Aorta (tissue), 5 donors: ENCODE data around the gene LHX3. TPM values are rescaled to one million over a fixed set of nuclear protein-coding genes. Genes with fewer than 3 reads are reported as not detected.

Experiments used
- ATAC-seq: fragments of 200-7000 bp; cut with Tn5 transposase; one replicate; pipeline ENCODE4 v1.9.1; 2022; ENCODE audit warnings: moderate library complexity; ENCODE audit not compliant: low FRiP score
- DNase-seq, 2 donors: peaks; one replicate each; pipeline ENCODE4 v3.0.0-alpha.2; 2020
- H3K27ac ChIP-seq, 2 donors: one replicate each; pipeline ENCODE4 v1.5.1; 2013; ENCODE audit warnings: low read length in 2 of 2, mild to moderate bottlenecking in 2 of 2, moderate library complexity in 2 of 2, control low read depth in 1 of 2, inconsistent platforms in 1 of 2, low read depth in 1 of 2
- H3K27me3 ChIP-seq, 2 donors: one replicate each; pipeline ENCODE4 v1.6.1; 2013; ENCODE audit warnings: control low read depth in 1 of 2, low read length in 1 of 2, mild to moderate bottlenecking in 1 of 2, moderate library complexity in 1 of 2; ENCODE audit not compliant: insufficient read depth in 2 of 2, control insufficient read depth in 1 of 2
- H3K36me3 ChIP-seq, 2 donors: one replicate each; pipeline ENCODE4 v1.6.1; 2013; ENCODE audit warnings: control low read depth in 1 of 2, low read length in 1 of 2, mild to moderate bottlenecking in 1 of 2; ENCODE audit not compliant: insufficient read depth in 2 of 2, control insufficient read depth in 1 of 2
- H3K4me1 ChIP-seq, 2 donors: one replicate each; pipeline ENCODE4 v1.6.1; 2013; ENCODE audit warnings: low read length in 2 of 2, control low read depth in 1 of 2, mild to moderate bottlenecking in 1 of 2, moderate library complexity in 1 of 2; ENCODE audit not compliant: insufficient read depth in 2 of 2, control insufficient read depth in 1 of 2
- H3K4me3 ChIP-seq, 2 donors: one replicate each; pipeline ENCODE4 v1.5.1; 2013; ENCODE audit warnings: low read length in 2 of 2, control low read depth in 1 of 2, mild to moderate bottlenecking in 1 of 2
- H3K9me3 ChIP-seq: one replicate; pipeline ENCODE4 v1.6.1; 2013; ENCODE audit warnings: mild to moderate bottlenecking, low read length; ENCODE audit not compliant: control insufficient read depth
- WGBS, 2 donors: extraction: QIAGEN DNeasy Blood & Tissue Kit; methylation state at CpG; one replicate each; pipeline ENCODE4 v1.1.7; 2013; 5-methylcytosine and 5-hydroxymethylcytosine counted together
- intact Hi-C, 2 donors: fragments of 100-400 bp; cut with DNase I; formaldehyde crosslinking; loops; one replicate each; pipeline versions ENCODE4 v1.14.2 to v1.15.0; 2022
- polyA plus RNA-seq, 2 donors: library from polyadenylated mRNA; stranded (reverse); fragments of 200-250 nt; gene quantifications; one replicate each; pipeline ENCODE4 v1.2.3, GENCODE V29; 2013
- total RNA-seq, 2 donors: library from RNA; stranded (reverse); fragmentation: NEBNext Ultra II Directional; extraction: Animal tissue kit (Norgen Biotek cat#: 25700); gene quantifications; one replicate each; pipeline ENCODE4 v1.2.1, GENCODE V29; 2021
- donor health status: healthy with polysubstance abuse.
- donor health status: Bipolar disorder and iron deficiency.
- donor health status: DM: no; HTN: no; CAD: no.
- donor health status: DM: no; HTN: no; CAD: no.
- donor health status: DM: yes; HTN: yes; CAD: no.

Gene LHX3
- total and polyA plus RNA-seq, 4 donors = not detected

GRCh38 chr9:136208675-136209074 lies 3.7 kb upstream of the LHX3 start:
- 90 to 92% methylated on average over 17 of the region's 17 CpGs for WGBS, 2 donors
- no peak for ATAC-seq
- no peak overlapping the region for H3K27ac ChIP-seq

GRCh38 chr9:136207616-136208015 lies 2.7 kb upstream of the LHX3 start:
- 88 to 94% methylated on average over 9 of the region's 9 CpGs for WGBS, 2 donors
- ATAC-seq (no peak), DNase-seq (no peak)
- H3K27me3 ChIP-seq = no peaks in the 10 kb centered on the region
- intact Hi-C loops = no loop called here
- H3K4me3 ChIP-seq = no peak overlapping the region
- no peaks in the 10 kb centered on the region for H3K36me3 ChIP-seq
- no peaks in the 10 kb centered on the region for H3K4me1 ChIP-seq
- no peak overlapping the region for H3K27ac ChIP-seq
- H3K9me3 ChIP-seq = no peaks in the 10 kb centered on the region

More at GRCh38 chr9:136208675-136209074, 3.7 kb upstream of the LHX3 start:
- no peak for DNase-seq
- H3K27me3 ChIP-seq = no peaks in the 10 kb centered on the region
- no peaks in the 10 kb centered on the region for H3K36me3 ChIP-seq
- H3K4me1 ChIP-seq = no peaks in the 10 kb centered on the region
- H3K4me3 ChIP-seq = no peak overlapping the region
- intact Hi-C loops = no loop called here
- H3K9me3 ChIP-seq = peaks cover under 1% of the 10 kb centered on the region

DNA sequence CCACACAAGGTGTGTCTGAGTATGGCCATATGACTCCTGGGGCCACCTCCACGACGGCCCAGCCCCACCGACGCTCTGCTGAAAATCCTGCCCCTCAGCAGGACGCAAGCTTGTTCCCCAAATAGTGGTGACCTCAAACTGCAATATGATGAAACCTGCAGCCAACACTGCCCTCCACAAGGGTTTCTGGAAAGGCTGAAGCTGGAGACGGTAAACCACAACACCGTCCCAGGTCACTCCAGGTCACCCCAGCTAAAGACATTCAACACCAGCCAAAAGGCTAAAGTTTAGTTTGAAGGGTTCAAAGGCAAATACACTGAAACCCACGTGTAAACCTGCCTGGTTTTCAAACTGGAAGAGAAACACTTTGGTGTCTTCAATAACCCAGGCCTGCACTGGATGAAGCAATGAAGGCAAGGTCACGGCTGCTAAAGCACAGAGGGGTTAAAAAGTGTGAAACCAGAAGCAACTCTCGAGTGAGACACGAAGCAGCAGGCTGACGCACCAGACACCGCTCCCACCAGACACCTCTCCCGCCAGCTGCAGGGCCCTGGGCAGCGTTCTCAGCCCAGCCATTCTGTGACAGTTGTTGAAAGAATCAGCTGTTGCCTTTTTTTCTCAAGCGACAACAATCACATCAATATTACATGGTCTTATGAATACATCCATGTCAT lies 1.8 kb upstream of the LHX3 start:
- H3K9me3 ChIP-seq = no peaks in the 10 kb centered on the region
- no peak for DNase-seq
- no peaks in the 10 kb centered on the region for H3K27me3 ChIP-seq
- no peaks in the 10 kb centered on the region for H3K4me1 ChIP-seq
- ATAC-seq = no peak
- no peak overlapping the region for H3K27ac ChIP-seq
- no peaks in the 10 kb centered on the region for H3K36me3 ChIP-seq
- H3K4me3 ChIP-seq = no peak overlapping the region
- intact Hi-C loops = no loop called here
- WGBS, 2 donors = 87 to 89% methylated on average over 16 of the region's 16 CpGs

- DNase-seq (no peak), ATAC-seq (no peak)
- H3K4me1 ChIP-seq = no peaks in the 10 kb centered on the region
- no peaks in the 10 kb centered on the region for H3K9me3 ChIP-seq
- no peaks in the 10 kb centered on the region for H3K27me3 ChIP-seq
- H3K36me3 ChIP-seq = no peaks in the 10 kb centered on the region
- 84 to 85% methylated on average over 5 of the region's 5 CpGs for WGBS, 2 donors
- no peak overlapping the region for H3K4me3 ChIP-seq
- intact Hi-C loops = no loop called here
- no peak overlapping the region for H3K27ac ChIP-seq
Measured at GRCh38 chr9:136205707-136205992, 722 bp upstream of the LHX3 start.

GRCh38 chr9:136204145-136204805 lies 653 bp downstream of the LHX3 start:
- 42 to 50% methylated on average over 25 of the region's 25 CpGs for WGBS, 2 donors
- no peaks in the 10 kb centered on the region for H3K4me1 ChIP-seq
- DNase-seq = no peak
- no peaks in the 10 kb centered on the region for H3K36me3 ChIP-seq
- no peak for ATAC-seq
- intact Hi-C loops = no loop called here
- no peaks in the 10 kb centered on the region for H3K27me3 ChIP-seq
- H3K27ac ChIP-seq = no peak overlapping the region
- no peaks in the 10 kb centered on the region for H3K9me3 ChIP-seq
- H3K4me3 ChIP-seq = no peak overlapping the region

DNA sequence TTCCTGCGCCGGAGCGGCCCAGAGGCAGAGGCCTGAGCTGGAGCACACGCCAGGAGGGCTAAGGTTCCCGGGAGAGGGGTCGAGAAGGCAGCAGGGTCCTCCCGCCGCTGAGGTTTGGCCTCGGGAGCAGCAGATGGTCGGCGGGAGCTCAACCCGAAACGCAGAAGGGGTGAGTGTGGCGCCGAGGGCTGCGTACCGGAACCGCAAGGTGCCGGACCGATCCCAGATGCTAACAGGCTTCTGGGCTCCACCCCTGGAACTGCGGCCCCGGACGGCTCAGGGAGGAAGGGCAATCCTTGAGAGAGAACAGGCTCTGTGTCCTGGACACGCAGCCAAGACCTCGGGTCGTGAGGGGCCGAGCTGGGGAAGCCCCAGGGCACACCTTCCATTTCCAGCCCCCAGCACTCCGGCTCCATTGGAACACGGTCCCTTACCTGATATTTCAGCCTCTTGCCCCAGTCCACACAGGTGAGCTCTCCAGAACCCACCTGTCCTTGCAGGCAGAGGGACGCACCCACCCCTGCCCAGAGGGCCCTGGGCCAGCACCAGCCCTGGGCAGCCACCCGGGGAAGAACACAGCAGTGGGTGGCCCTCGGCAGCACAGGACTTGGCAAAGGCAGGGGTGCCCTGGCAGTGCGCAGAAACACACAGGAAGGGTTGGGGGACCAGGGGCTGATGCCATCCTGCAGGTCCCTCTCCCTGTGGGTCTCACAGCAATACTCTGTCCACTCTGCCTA lies 1.4 kb downstream of the LHX3 start:
- Histone ChIP-seq H3K27ac (no peak overlapping the region), H3K36me3 (no peaks in the 10 kb centered on the region), H3K4me1 (no peaks in the 10 kb centered on the region), H3K9me3 (no peaks in the 10 kb centered on the region), H3K4me3 (no peak overlapping the region), H3K27me3 (no peaks in the 10 kb centered on the region)
- WGBS, 2 donors = 14 to 19% methylated on average over 25 to 33 of the region's 33 CpGs
- intact Hi-C loops = no loop called here
- no peak for DNase-seq
- no peak for ATAC-seq

DNA sequence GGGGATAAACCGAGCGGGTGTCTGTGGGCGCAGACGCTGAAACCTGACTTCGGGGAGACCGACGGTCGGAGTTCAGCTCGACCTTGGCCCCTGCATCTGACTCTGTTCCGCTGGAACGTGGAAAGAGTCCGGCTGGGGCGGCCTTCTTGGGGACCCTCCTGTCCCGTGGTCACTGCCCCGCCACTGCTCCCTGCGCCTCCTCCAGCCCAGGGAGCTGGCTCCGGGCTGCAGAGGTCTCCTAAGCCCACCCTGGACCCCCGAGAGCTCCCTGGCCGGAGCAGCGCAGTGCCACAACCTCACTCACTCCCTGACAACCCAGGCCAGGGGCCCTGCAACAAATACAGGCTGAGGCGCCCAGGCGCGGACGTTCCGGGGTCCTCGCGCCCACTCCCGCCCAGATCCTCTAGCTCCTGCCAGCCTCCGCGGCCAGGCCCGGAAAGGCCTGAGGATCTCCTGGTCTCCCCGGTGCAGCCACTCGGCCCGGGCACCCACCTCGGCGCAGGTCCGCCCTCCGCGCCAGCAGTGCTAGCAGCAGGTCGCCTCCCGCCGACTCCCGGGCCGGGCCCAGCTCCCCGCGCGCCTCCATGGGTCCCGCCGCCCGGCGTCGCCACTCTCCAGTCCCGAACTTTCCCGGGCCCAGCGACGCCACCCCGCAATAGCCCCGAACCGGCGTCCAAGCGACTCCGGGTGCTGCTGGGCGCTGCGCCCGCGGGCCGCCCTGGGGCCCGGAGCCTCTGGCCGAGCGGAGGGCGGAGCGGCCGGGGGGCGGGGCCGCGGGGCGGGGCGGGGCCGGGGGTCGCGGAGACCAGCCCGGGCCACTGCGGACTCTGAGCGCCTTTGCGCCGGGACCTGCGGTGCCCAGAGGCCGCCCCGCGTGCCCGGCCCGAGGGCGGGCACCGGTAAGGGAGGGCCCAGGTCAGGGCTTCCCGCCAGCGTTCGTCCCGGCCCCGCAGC lies 2.2 kb downstream of the LHX3 start:
- Histone ChIP-seq H3K4me1 (no peaks in the 10 kb centered on the region), H3K27me3 (no peaks in the 10 kb centered on the region), H3K36me3 (no peaks in the 10 kb centered on the region), H3K27ac (no peak overlapping the region), H3K9me3 (no peaks in the 10 kb centered on the region), H3K4me3 (no peak overlapping the region)
- intact Hi-C loops = no loop called here
- DNase-seq (no peak), ATAC-seq (no peak)
- 8% methylated on average over 74 to 99 of the region's 99 CpGs for WGBS, 2 donors

DNA sequence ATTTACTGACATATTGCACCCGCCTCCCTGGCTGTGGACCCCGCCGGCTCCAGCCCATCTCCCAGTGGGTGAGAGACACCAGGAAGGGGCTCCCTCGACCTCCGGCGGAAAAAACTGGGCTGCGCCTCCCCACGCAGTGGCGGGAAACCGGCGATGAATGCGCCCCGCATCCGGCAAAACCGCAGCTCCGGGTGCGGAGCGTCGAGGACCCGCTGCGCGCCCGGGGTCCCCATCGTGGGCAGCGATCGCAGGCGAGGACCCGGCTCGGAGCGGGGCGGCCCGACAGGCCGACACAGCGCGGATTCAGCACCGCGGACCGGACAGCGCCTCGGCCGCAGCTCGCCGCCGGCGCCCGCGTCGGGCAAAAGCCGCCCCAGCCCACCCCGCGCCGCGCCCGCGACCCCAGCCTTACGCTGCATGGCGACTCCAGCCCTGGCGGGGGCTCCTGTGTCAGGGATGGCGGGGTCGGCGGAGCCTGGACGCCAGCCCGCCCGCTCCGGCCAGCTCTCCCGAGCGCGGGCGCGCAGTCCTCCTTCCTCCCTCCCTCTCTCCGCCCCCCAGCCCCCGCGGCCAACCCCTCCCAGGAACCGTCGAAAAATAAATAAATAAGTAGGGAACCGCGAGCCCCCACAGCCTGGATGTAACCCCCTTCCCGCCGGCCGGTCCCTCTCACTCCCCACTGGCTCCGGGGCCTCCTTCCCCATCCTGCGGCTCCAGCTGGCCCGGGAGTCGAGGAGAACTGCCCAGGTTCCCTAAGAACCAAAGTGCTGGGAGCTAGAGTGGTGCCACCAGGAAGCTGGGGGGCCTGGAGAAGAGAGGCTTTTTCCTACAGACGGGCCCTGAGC lies 3.1 kb downstream of the LHX3 start:
- DNase-seq (no peak), ATAC-seq (no peak)
- intact Hi-C loops = no loop called here
- Histone ChIP-seq H3K4me1 (no peaks in the 10 kb centered on the region), H3K27me3 (no peaks in the 10 kb centered on the region), H3K36me3 (no peaks in the 10 kb centered on the region), H3K4me3 (no peak overlapping the region), H3K27ac (no peak overlapping the region), H3K9me3 (no peaks in the 10 kb centered on the region)
- 5 to 6% methylated on average over 62 to 85 of the region's 85 CpGs for WGBS, 2 donors
